ENCODE measurements around the gene RXFP3. TPM values are rescaled to one million over a fixed set of nuclear protein-coding genes. Genes with fewer than 3 reads are reported as not detected.
A peak's percentile ranks its signal among the peaks of the same experiment; 100 is the strongest.

The RXFP3 gene
- total and polyA plus RNA-seq, 9 donors = not detected

DNA sequence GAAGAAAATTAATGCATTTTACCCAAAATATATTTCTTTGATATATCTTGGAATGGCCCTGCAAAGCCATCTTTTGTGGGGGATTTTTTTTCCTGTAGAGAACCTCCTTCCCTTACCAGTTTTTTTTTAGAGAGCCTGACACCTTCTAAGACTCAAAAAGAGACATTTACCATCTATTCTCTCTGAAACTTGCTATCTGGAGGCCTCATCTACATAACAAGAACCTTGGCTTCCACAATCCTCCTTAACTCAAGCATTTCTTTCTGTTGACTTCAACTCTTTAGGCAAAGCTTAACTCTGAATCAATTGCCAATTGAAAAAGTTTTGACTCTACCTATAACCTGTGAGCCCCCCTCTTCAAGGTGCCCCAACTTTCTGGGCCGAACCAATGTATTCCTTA is 42.1 kb downstream of the RXFP3 start:
- H3K4me3 ChIP-seq (ENCODE audit: low read length) = no peak overlapping the region
- no peaks in the 10 kb centered on the region for H3K36me3 ChIP-seq (ENCODE audit: control insufficient read depth, insufficient read depth, low read length)
- WGBS (ENCODE audit: insufficient coverage) = 83% methylated on average over 1 of the region's 1 CpG
- DNase-seq = no peak
- peaks cover 3% of the 10 kb centered on the region for H3K4me1 ChIP-seq (ENCODE audit: control insufficient read depth, insufficient read depth, low read length)
- no peaks in the 10 kb centered on the region for H3K9me3 ChIP-seq (replicated peaks; ENCODE audit: control insufficient read depth, low read depth, low read length)
- no peaks in the 10 kb centered on the region for H3K27me3 ChIP-seq (ENCODE audit: control insufficient read depth, insufficient read depth, low read length)
- no peak overlapping the region for H3K27ac ChIP-seq (ENCODE audit: low read length)

DNA sequence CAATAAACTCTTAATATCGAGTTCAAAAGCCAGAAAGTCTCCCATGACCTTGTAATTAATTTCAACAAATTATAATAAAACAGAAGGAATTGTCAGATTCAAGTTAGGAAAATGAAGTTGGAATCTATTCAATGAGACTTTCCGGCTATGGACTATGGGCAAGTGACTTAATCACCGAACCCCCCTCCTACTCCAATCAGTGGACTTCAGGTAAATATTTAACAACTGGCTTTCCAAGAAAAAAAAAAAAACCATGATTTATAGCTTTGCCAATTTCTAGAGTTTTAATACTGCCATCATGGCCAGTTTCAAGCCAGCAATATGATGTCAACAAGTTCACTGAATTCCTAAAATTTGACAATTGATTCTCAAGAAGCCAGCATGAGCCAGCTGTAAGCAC is 43.8 kb downstream of the RXFP3 start:
- Histone ChIP-seq H3K9me3 (replicated peaks; ENCODE audit: control insufficient read depth, low read depth, low read length) (no peaks in the 10 kb centered on the region), H3K27ac (ENCODE audit: low read length) (no peak overlapping the region), H3K4me3 (ENCODE audit: low read length) (no peak overlapping the region), H3K27me3 (ENCODE audit: control insufficient read depth, insufficient read depth, low read length) (no peaks in the 10 kb centered on the region), H3K36me3 (ENCODE audit: control insufficient read depth, insufficient read depth, low read length) (no peaks in the 10 kb centered on the region), H3K4me1 (ENCODE audit: control insufficient read depth, insufficient read depth, low read length) (peaks cover 3% of the 10 kb centered on the region)
- no peak for DNase-seq
- WGBS (ENCODE audit: insufficient coverage) = no CpG with 5 or more reads among the region's 3 CpGs

DNA sequence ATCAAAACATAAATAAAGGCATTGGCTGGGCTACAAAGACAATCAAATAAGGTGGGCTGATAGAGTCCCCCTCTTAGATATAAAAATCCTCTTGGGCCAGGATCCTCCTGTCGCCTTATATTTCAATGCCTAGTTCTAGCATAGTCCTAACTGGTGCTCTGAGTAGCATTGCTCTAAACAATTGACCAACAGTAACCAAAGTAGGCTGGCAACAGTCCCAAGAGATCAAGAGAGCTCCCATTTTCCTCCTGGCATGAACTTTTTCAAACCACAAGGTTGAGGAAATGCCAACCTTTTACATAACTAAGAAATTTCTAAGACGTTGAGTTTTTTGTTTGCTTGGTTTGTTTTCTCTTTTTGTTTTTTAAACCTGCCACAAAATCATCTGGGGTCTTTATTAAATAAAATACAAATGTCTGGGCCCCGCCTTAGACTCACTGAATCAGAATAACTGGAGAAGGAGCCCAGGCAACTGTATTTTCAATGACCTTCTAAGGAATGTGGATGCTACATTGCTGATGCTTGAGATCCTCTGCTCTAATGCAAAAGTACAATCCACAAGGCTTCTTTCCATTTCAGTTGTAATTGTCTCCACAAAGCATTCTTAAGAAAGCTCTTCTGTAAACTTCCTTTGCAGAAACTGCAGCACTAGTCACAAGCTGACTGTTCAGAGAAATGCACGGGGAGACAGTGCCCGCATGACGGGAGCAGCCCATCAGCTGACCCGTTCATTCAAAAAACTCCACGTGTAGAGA is 45.4 kb downstream of the RXFP3 start:
- H3K4me3 ChIP-seq (ENCODE audit: low read length) = no peak overlapping the region
- H3K9me3 ChIP-seq (replicated peaks; ENCODE audit: control insufficient read depth, low read depth, low read length) = no peaks in the 10 kb centered on the region
- H3K27me3 ChIP-seq (ENCODE audit: control insufficient read depth, insufficient read depth, low read length) = no peaks in the 10 kb centered on the region
- 88% methylated on average over 4 of the region's 8 CpGs for WGBS (ENCODE audit: insufficient coverage)
- H3K36me3 ChIP-seq (ENCODE audit: control insufficient read depth, insufficient read depth, low read length) = no peaks in the 10 kb centered on the region
- H3K4me1 ChIP-seq (ENCODE audit: control insufficient read depth, insufficient read depth, low read length) = no peaks in the 10 kb centered on the region
- DNase-seq = no peak
- no peak overlapping the region for H3K27ac ChIP-seq (ENCODE audit: low read length)

DNA sequence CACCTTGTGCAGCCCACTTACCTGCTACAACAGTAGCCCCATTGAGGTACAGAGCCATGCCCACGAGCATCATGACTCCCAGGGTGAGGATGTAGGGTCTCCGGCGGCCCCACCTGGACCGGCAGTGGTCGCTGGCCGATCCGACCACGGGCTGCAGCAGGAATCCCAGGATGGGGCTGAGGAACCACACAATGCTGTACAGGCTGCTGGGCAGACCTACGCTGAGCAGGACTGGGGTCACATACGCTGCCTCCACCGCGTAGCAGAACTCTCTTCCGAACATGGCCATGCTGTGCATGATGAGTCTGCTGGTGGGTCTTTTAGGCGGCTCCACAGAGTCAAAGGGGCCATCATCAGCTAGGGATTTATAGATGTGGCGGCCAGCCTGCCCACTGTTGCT is 48.0 kb downstream of the RXFP3 start:
- DNase-seq = no peak
- Histone ChIP-seq H3K27me3 (ENCODE audit: control insufficient read depth, insufficient read depth, low read length) (no peaks in the 10 kb centered on the region), H3K4me1 (ENCODE audit: control insufficient read depth, insufficient read depth, low read length) (no peaks in the 10 kb centered on the region), H3K4me3 (ENCODE audit: low read length) (no peak overlapping the region), H3K27ac (ENCODE audit: low read length) (no peak overlapping the region), H3K9me3 (replicated peaks; ENCODE audit: control insufficient read depth, low read depth, low read length) (no peaks in the 10 kb centered on the region), H3K36me3 (ENCODE audit: control insufficient read depth, insufficient read depth, low read length) (peaks cover 17% of the 10 kb centered on the region)
- WGBS (ENCODE audit: insufficient coverage) = 96% methylated on average over 15 of the region's 15 CpGs

DNA sequence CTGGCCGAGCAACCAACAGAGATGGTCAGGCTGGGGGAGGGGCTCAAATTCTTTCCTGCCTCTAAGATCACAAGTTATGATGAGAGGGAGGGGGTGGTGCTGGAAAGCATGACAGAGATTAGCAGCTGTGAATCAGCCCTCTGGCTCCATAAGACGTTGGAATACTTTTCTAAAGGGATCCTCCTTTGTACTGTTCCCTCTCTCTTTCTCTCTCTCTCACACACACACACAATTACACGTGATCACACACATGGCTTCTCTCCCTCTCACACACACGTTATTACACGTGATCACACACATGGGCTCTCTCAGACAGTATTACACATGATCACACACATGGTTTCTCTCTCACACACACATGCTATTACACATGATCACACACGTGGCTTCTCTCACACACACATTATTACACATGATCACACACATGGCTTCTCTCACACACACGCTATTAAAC is 48.5 kb downstream of the RXFP3 start, which contains the start of gene SLC45A2:
Gene SLC45A2 (minus strand): TSS at position 23 of the 454 bp plus-strand sequence. CDS start 110 bp downstream, outside the sequence.
- Histone ChIP-seq H3K4me1 (ENCODE audit: control insufficient read depth, insufficient read depth, low read length) (no peaks in the 10 kb centered on the region), H3K9me3 (replicated peaks; ENCODE audit: control insufficient read depth, low read depth, low read length) (no peaks in the 10 kb centered on the region), H3K27me3 (ENCODE audit: control insufficient read depth, insufficient read depth, low read length) (no peaks in the 10 kb centered on the region), H3K4me3 (ENCODE audit: low read length) (no peak within 1 kb of the TSS), H3K36me3 (ENCODE audit: control insufficient read depth, insufficient read depth, low read length) (peaks cover 17% of the 10 kb centered on the region), H3K27ac (ENCODE audit: low read length) (no peak within 1 kb of the TSS)
- DNase-seq = peak; percentile 20
- 77% methylated on average over 7 of the region's 7 CpGs for WGBS (ENCODE audit: insufficient coverage)

DNA sequence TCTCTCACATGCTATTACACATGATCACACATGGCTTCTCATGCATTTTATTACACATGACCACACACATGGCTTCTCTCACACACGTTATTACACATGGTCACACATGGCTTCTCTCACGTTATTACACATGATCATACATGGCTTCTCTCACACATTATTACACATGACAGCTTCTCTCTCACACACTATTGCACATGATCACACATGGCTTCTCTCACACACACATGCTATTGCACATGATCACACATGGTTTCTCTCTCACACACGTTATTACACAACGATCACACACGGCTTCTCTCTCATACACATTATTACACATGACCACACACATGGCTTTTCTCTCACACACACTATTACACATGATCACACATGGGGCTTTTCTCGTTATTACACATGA is 49.3 kb downstream of the RXFP3 start:
- 96% methylated on average over 6 of the region's 6 CpGs for WGBS (ENCODE audit: insufficient coverage)
- H3K4me1 ChIP-seq (ENCODE audit: control insufficient read depth, insufficient read depth, low read length) = no peaks in the 10 kb centered on the region

More for the DNA sequence above, 49.3 kb downstream of the RXFP3 start:
- no peak overlapping the region for H3K27ac ChIP-seq (ENCODE audit: low read length)
- H3K27me3 ChIP-seq (ENCODE audit: control insufficient read depth, insufficient read depth, low read length) = no peaks in the 10 kb centered on the region
- peaks cover 17% of the 10 kb centered on the region for H3K36me3 ChIP-seq (ENCODE audit: control insufficient read depth, insufficient read depth, low read length)
- H3K9me3 ChIP-seq (replicated peaks; ENCODE audit: control insufficient read depth, low read depth, low read length) = no peaks in the 10 kb centered on the region
- DNase-seq = no peak
- H3K4me3 ChIP-seq (ENCODE audit: low read length) = no peak overlapping the region

Other genes with a start within 250 kb of the RXFP3 start
- gene ADAMTS12, start 44.4 kb upstream of the RXFP3 start, total RNA-seq = 23.9 TPM
- gene ADAMTS12, start 44.4 kb upstream of the RXFP3 start, polyA plus RNA-seq (ENCODE audit: insufficient read depth in 1 of 8, insufficient read length in 8 of 8, low replicate concordance in 1 of 8) = 10 to 100 TPM; 14.8 to 35.1 (median 22.7) TPM
- gene SLC45A2, start 48.3 kb downstream of the RXFP3 start, total RNA-seq = 0.09 TPM
- gene SLC45A2, start 48.3 kb downstream of the RXFP3 start, polyA plus RNA-seq (ENCODE audit: insufficient read depth in 1 of 8, insufficient read length in 8 of 8, low replicate concordance in 1 of 8) = under 1 TPM; 0.09 to 0.59 (median 0.18) TPM
- gene AMACR, start 71.7 kb downstream of the RXFP3 start, total RNA-seq = 9.1 TPM
- gene AMACR, start 71.7 kb downstream of the RXFP3 start, polyA plus RNA-seq (ENCODE audit: insufficient read depth in 1 of 8, insufficient read length in 8 of 8, low replicate concordance in 1 of 8) = 10 to 100 TPM in 1 of 8 donors, 1 to 10 TPM in 7; 4.2 to 11.5 (median 8.1) TPM
- 131 TPM for gene C1QTNF3, start 106.8 kb downstream of the RXFP3 start, total RNA-seq
- gene C1QTNF3, start 106.8 kb downstream of the RXFP3 start, polyA plus RNA-seq (ENCODE audit: insufficient read depth in 1 of 8, insufficient read length in 8 of 8, low replicate concordance in 1 of 8) = 100 to 1,000 TPM in 4 of 8 donors, 10 to 100 TPM in 4; 62.8 to 152 (median 105) TPM